Bone marrow (tissue), 2 donors: ENCODE measurements around the gene P2RY2.
"Not testable (repeated sequence)": the region's sequence is repeated elsewhere in the genome, so short reads cannot be mapped to it uniquely, and the experiment has no call there.

Experiments used
- DNase-seq, 2 donors: peaks; one replicate each; lab custom pipeline; 2025; lab: John Stamatoyannopoulos, UW

P2RY2 gene

GRCh38 chr11:73228268-73229134, 10.4 kb downstream of the P2RY2 start:
- DNase-seq: no peak

- no peak for DNase-seq
These were observed 11.3 kb downstream of the P2RY2 start for GRCh38 chr11:73229321-73229895.

GRCh38 chr11:73229896-73230875, 12.1 kb downstream of the P2RY2 start:
- no peak for DNase-seq

GRCh38 chr11:73230931-73231330, 12.8 kb downstream of the P2RY2 start:
- no peak for DNase-seq

GRCh38 chr11:73232487-73232886, 14.4 kb downstream of the P2RY2 start:
- not testable (repeated sequence) for DNase-seq

GRCh38 chr11:73233211-73233610, 15.1 kb downstream of the P2RY2 start:
- DNase-seq: no peak

GRCh38 chr11:73233692-73234470, 15.8 kb downstream of the P2RY2 start:
- DNase-seq: no peak

- DNase-seq: no peak
These were observed 16.5 kb downstream of the P2RY2 start for GRCh38 chr11:73234471-73235181.

GRCh38 chr11:73235236-73235786, 17.2 kb downstream of the P2RY2 start:
- no peak for DNase-seq

- DNase-seq: no peak
These were observed 18.2 kb downstream of the P2RY2 start for GRCh38 chr11:73236205-73236765.

- peak; percentile 10 to 36 for DNase-seq
These were observed 18.8 kb downstream of the P2RY2 start for GRCh38 chr11:73236854-73237253.

- no peak for DNase-seq
These were observed 19.6 kb downstream of the P2RY2 start for GRCh38 chr11:73237471-73238290.

- no peak for DNase-seq
These were observed 21.0 kb downstream of the P2RY2 start for GRCh38 chr11:73239111-73239521.

GRCh38 chr11:73239571-73240189, 21.6 kb downstream of the P2RY2 start:
- no peak for DNase-seq

GRCh38 chr11:73240190-73240781, 22.2 kb downstream of the P2RY2 start:
- no peak for DNase-seq

GRCh38 chr11:73241300-73241699, 23.2 kb downstream of the P2RY2 start:
- DNase-seq: no peak

GRCh38 chr11:73242251-73243092, 24.4 kb downstream of the P2RY2 start:
- DNase-seq: peak in 1 of 2 donors; percentile 85

GRCh38 chr11:73243093-73243485, 25.0 kb downstream of the P2RY2 start:
- no peak for DNase-seq
